AG04449 (cell line): ENCODE data around the gene LCN2.

ENCODE experiments used
- CTCF ChIA-PET: fragments of 350-600 bp; formaldehyde crosslinking; extraction: SDS; loops from one replicate; lab custom pipeline; 2021; ENCODE audit warnings: antibody characterized with exemption; lab: Yijun Ruan, JAX
- POLR2A ChIA-PET: fragments of 400-600, 350-600 bp; formaldehyde crosslinking; extraction: SDS; loops from one replicate; lab custom pipeline; 2020; ENCODE audit warnings: antibody characterized with exemption, inconsistent platforms; lab: Yijun Ruan, JAX
- DNase-seq: peaks from one replicate; pipeline ENCODE4 v3.0.0-alpha.2; 2010; ENCODE audit warnings: low read depth, low spot score
- H3K4me3 ChIP-seq: 2 replicates; pipeline ENCODE4 v1.5.1; 2011; ENCODE audit warnings: low read depth, mild to moderate bottlenecking, control low read depth, low read length
- TF ChIP-seq, protein P1 (sequence below): IDR thresholded peaks from one replicate; pipeline ENCODE4 v1.5.1; 2011; ENCODE audit warnings: mild to moderate bottlenecking, moderate library complexity, low read length, control low read depth, inconsistent platforms; ENCODE audit not compliant: insufficient read depth; ENCODE audit errors: missing control alignments

Gene LCN2

DNA sequence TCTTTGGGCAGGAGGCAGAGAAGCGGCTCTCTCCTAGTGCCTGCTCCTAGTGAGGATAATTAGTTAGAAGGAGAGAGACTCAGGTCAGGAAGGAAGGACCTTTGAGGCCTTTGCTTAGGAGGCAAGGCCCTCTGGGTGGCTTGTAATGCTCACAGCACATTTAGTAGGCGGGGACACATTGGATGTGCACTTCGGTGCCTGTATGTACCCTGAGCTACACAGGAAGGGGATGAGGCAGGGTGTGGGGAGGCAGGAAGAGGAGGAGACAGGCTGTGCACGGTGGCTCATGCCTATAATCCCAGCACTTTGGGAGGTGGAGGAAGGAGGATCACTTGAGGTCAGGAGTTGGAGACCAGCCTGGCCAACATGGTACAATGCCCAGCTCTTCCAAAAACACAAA lies 7.2 kb upstream of the LCN2 start:
- TF ChIP-seq, protein P1, sequence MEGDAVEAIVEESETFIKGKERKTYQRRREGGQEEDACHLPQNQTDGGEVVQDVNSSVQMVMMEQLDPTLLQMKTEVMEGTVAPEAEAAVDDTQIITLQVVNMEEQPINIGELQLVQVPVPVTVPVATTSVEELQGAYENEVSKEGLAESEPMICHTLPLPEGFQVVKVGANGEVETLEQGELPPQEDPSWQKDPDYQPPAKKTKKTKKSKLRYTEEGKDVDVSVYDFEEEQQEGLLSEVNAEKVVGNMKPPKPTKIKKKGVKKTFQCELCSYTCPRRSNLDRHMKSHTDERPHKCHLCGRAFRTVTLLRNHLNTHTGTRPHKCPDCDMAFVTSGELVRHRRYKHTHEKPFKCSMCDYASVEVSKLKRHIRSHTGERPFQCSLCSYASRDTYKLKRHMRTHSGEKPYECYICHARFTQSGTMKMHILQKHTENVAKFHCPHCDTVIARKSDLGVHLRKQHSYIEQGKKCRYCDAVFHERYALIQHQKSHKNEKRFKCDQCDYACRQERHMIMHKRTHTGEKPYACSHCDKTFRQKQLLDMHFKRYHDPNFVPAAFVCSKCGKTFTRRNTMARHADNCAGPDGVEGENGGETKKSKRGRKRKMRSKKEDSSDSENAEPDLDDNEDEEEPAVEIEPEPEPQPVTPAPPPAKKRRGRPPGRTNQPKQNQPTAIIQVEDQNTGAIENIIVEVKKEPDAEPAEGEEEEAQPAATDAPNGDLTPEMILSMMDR = no peak
- H3K4me3 ChIP-seq = no peak overlapping the region
- POLR2A ChIA-PET = no interaction called here
- DNase-seq = no peak
- CTCF ChIA-PET = interaction anchor here (0.8 to 1.8 kb wide), 6 partner anchors 9 to 24 kb away, joined by 3 to 5 read pairs (median 3); no protein-coding TSS in a partner anchor

DNA sequence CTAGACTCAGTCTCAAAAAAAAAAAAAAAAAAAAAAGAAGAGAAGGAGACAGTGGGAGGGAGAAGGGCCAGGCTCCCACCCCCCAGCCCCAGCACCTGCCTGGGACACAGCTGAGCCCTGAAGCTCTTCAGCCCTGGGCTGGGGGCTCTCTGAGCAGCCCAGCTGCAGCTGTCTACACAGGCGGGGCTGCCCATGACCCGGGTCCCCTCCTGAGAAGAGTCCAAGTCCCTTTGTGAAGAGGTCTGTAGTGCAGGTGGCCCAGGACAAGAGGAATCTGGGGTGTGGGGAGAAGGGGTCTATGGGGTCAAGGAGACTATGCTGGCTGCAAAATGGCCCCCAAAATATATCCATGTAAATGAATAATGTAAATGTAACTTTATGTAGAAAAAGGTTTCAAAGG lies 6.7 kb upstream of the LCN2 start:
- no peak overlapping the region for H3K4me3 ChIP-seq
- DNase-seq = no peak
- ChIA-PET POLR2A (no interaction called here), CTCF (interaction anchor here (0.8 to 1.8 kb wide), 10 partner anchors 10 to 41 kb away, joined by 3 to 5 read pairs (median 3); no protein-coding TSS in a partner anchor)
- TF ChIP-seq, protein P1 = no peak

DNA sequence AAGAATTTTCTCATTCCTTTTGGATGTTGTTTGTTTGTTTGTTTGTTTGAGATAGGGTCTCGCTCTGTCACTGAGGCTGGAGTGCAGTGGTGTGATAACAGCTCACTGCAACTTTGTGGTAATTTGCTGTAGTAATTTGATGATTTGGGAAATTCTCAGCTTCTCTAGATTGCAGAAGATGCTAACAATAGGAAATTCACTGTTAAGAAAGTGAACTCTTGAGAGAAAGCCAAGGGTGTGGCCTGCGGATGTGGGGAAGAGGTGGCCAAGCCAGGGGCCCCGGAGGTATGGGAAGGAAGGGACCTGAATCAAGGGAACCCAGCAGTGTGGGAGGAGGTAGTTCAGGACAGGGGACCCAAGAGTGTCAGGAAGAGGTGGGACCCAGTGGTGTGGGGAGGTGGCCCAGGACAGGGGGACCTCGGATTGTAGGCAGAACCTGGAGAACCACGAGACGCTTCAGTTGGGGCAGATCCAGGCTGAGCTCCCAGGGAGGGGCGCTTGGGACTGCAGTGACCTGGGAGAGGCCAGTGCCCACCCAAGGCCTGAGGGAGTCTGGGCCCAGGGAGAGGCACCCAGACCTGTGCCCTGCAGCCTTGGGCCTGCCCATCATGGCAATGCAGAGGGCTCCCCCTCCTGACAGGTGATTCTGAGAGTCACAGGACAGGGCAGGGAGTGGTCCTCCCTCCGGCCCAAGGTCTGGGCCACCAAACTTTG lies 5.6 kb upstream of the LCN2 start:
- CTCF ChIA-PET = interaction anchor here (1.0 to 1.4 kb wide), 4 partner anchors 13 to 40 kb away, joined by 3 to 5 read pairs (median 4); no protein-coding TSS in a partner anchor
- POLR2A ChIA-PET = no interaction called here
- H3K4me3 ChIP-seq = no peak overlapping the region
- no peak for DNase-seq
- TF ChIP-seq, protein P1 = no peak

DNA sequence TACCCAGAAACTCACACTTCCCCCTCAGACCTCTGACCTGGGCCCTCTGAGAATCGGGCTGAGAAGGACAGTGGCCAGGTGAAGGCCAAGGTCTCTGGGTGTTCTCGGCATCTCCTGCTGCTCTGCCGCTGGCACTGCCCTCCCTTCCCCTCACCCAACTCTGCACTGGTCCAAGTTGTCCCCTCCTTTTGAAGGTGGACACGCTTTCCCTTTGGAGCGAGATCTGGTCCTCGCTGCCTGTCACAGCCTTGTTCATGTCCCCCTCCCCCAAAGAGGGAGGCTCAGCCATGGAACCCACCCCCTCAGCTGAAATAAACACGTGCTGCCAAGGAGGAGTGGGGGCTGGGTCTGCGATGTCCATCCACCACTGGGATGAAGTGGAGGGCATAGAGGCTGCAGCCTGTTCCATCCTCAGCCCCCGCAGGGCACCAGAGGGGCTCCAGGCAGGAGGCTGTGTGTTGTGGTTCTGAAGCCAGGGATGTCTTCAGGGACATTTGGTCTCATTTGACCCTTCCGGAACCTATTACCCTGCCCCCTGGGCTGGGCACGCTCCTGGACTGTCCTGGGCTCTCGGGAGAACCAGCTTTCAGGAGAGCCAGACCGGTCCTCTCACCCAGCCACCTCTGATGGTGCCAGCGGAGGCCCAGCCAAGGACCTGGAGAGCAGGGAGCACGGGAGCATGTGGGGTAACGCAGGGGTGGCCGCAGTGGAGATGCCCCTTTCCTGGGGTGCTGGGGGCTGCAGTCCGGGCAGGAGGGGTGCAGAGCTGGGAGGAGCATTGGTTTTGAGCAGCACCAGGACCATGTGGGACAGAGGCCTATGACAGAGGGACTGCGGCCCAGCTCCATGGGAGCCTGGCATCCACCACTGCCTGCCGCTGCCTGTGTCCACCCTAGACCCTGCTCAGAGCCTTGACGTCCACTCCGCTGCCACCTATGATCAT lies 4.7 kb upstream of the LCN2 start:
- TF ChIP-seq, protein P1 = no peak
- ChIA-PET POLR2A (no interaction called here), CTCF (interaction anchor here (0.9 kb wide), 1 partner anchor 27 kb away, joined by 3 read pairs; no protein-coding TSS in a partner anchor)
- no peak overlapping the region for H3K4me3 ChIP-seq
- DNase-seq = no peak

DNA sequence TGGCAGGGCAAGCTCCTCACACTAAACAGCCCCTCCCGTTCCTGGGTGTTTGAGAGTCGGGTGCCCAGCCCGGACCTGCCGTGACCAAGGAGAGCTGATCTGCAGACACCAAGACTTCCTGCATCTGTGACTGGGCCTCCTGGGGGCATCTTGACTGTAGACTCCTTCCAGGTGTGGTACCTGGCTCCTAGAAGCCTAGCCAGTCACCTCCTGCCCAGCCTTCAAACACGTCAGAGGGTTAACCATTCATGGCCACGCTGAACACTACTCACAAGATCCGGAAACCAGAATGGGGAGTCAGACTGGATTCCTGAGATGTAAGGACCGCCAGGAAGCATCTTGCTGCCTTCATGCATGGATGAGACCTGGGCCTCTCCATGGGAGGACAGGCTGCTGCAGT lies 3.7 kb upstream of the LCN2 start:
- TF ChIP-seq, protein P1 = no peak
- no peak overlapping the region for H3K4me3 ChIP-seq
- POLR2A ChIA-PET = no interaction called here
- no peak for DNase-seq
- CTCF ChIA-PET = interaction anchor here (1.1 to 1.5 kb wide), 2 partner anchors 16 to 20 kb away, joined by 3 to 5 read pairs; no protein-coding TSS in a partner anchor

DNA sequence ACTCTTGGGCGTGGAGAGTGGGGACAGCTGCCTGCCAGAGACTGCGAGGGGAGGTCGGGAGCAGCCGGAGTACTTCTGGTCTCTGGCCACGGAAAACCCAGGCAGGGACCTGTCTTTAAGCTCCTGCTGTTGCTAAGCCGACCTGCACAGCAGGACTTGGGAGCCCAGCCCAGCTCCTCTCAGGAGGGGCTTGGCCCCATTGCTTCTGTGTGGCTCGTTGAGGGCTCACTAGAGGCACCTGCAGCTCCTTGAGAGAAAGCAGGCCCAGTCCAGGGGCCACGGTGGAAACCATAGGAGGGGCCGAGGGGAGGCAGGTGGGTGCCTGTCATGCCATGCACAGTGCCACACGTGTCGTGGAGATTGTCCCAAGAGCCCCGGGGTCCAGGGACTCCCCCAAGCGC lies 3.3 kb upstream of the LCN2 start:
- H3K4me3 ChIP-seq = no peak overlapping the region
- ChIA-PET CTCF (interaction anchor here (1.1 to 1.6 kb wide), 3 partner anchors 16 to 28 kb away, joined by 3 to 5 read pairs (median 5); no protein-coding TSS in a partner anchor), POLR2A (no interaction called here)
- TF ChIP-seq, protein P1 = no peak
- DNase-seq = no peak
